Liver (tissue), 3 donors: ENCODE measurements around the gene PLEKHA3.

Experiments
- FOXA1 ChIP-seq: IDR thresholded peaks from 2 replicates; pipeline ENCODE4 v1.6.1; 2016; ENCODE audit warnings: antibody characterized with exemption
- RAD21 ChIP-seq, 2 donors: IDR thresholded peaks; 2 replicates each; pipeline ENCODE4 v1.6.1; 2016; ENCODE audit warnings: antibody characterized with exemption in 2 of 2, mild to moderate bottlenecking in 2 of 2
- TF ChIP-seq, protein P1 (sequence below): fragments of 150-350 bp; IDR thresholded peaks from 2 replicates; pipeline ENCODE4 v1.5.1; 2017; ENCODE audit warnings: improper control_type of control experiment, low read depth, low read length; ENCODE audit not compliant: missing input control
- TF ChIP-seq, protein P2 (sequence below): IDR thresholded peaks from 2 replicates; pipeline ENCODE4 v1.6.1; 2016; ENCODE audit warnings: antibody characterized with exemption
- donor health status: healthy.
- donor health status: healthy.

DNA sequence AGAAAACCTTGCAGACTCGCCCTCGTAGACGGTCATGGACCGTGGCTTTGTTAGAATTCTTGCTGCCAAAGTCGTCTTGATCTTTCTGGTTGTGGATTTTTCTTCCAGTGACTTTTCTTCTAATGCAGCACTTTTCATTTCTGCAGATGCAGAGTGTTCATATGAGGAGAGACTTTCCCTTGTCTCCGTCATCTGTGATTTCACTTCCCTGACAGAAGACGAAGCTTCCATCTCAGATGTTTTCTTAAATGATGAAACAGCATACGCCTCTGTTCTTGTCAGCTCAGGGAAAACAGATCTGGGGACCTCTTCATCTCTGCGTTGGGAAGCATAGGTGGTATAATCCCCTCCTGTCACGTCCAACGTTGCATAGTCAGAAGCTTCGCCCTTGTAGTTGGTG lies 50.9 kb downstream of the PLEKHA3 start:
- TF ChIP-seq, protein P1, sequence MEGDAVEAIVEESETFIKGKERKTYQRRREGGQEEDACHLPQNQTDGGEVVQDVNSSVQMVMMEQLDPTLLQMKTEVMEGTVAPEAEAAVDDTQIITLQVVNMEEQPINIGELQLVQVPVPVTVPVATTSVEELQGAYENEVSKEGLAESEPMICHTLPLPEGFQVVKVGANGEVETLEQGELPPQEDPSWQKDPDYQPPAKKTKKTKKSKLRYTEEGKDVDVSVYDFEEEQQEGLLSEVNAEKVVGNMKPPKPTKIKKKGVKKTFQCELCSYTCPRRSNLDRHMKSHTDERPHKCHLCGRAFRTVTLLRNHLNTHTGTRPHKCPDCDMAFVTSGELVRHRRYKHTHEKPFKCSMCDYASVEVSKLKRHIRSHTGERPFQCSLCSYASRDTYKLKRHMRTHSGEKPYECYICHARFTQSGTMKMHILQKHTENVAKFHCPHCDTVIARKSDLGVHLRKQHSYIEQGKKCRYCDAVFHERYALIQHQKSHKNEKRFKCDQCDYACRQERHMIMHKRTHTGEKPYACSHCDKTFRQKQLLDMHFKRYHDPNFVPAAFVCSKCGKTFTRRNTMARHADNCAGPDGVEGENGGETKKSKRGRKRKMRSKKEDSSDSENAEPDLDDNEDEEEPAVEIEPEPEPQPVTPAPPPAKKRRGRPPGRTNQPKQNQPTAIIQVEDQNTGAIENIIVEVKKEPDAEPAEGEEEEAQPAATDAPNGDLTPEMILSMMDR: no peak
- TF ChIP-seq RAD21 (IDR thresholded peaks at IDR 0.05): no peak
- TF ChIP-seq, protein P2, sequence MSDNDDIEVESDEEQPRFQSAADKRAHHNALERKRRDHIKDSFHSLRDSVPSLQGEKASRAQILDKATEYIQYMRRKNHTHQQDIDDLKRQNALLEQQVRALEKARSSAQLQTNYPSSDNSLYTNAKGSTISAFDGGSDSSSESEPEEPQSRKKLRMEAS: no peak
- TF ChIP-seq FOXA1: no peak
